IMR-90 (cell line): ENCODE measurements around the gene MEGF11. TPM values are rescaled to one million over a fixed set of nuclear protein-coding genes. Genes with fewer than 3 reads are reported as not detected.

ENCODE experiments used
- ATAC-seq: fragments of 200-7000 bp; cut with Tn5 transposase; 2 replicates; pipeline ENCODE4 v1.9.1; 2020; ENCODE audit warnings: low read depth, mild to moderate bottlenecking, moderate library complexity
- BruUV-seq: library from RNA; stranded (reverse); fragments of 400-500 nt; replicated peaks from 2 replicates; lab custom pipeline; 2021; lab: Mats Ljungman, UMichigan
- CTCF ChIA-PET: fragments of 300-600 bp; formaldehyde crosslinking; extraction: SDS; loops from one replicate; lab custom pipeline; 2021; ENCODE audit warnings: antibody characterized with exemption; lab: Yijun Ruan, JAX
- POLR2A ChIA-PET: fragments of 300-600 bp; sonication (Branson Sonifier 250); formaldehyde crosslinking; loops from one replicate; lab custom pipeline; 2022; ENCODE audit warnings: antibody characterized with exemption; ENCODE audit not compliant: unreplicated experiment; lab: Charles Lee
- DNase-seq: peaks from one replicate; pipeline ENCODE4 v3.0.0; 2013
- H2AFZ ChIP-seq: replicated peaks from 2 replicates; pipeline ENCODE3; 2013; ENCODE audit warnings: low read length, mild to moderate bottlenecking; ENCODE audit not compliant: poor library complexity
- H2AK5ac ChIP-seq: 2 replicates; pipeline ENCODE4 v1.6.1; 2013; ENCODE audit warnings: low read depth, low read length, inconsistent platforms
- H2AK9ac ChIP-seq: replicated peaks from 2 replicates; pipeline ENCODE3; 2013; ENCODE audit warnings: mild to moderate bottlenecking, low read depth, low read length, moderate library complexity; ENCODE audit not compliant: poor library complexity
- H2BK120ac ChIP-seq: 2 replicates; pipeline ENCODE4 v1.6.1; 2013; ENCODE audit warnings: low read depth, low read length, inconsistent platforms
- H2BK15ac ChIP-seq: 3 replicates; pipeline ENCODE4 v1.6.1; 2013; ENCODE audit warnings: low read depth, low read length, inconsistent platforms
- H2BK20ac ChIP-seq: 2 replicates; pipeline ENCODE4 v1.6.1; 2013; ENCODE audit warnings: low read depth, mild to moderate bottlenecking, inconsistent platforms, low read length, moderate library complexity
- H2BK5ac ChIP-seq: 2 replicates; pipeline ENCODE4 v1.6.1; 2013; ENCODE audit warnings: mild to moderate bottlenecking, low read depth, low read length, inconsistent platforms; ENCODE audit not compliant: poor library complexity, severe bottlenecking
- H3K14ac ChIP-seq: replicated peaks from 2 replicates; pipeline ENCODE4 v1.6.1; 2013; ENCODE audit warnings: low read depth, low read length, inconsistent platforms
- H3K18ac ChIP-seq: 2 replicates; pipeline ENCODE4 v1.6.1; 2013; ENCODE audit warnings: low read depth, low read length, control low read depth
- H3K23ac ChIP-seq: 2 replicates; pipeline ENCODE4 v1.6.1; 2013; ENCODE audit warnings: low read depth, low read length, inconsistent platforms
- H3K27ac ChIP-seq: 2 replicates; pipeline ENCODE4 v1.5.1; 2013; ENCODE audit warnings: mild to moderate bottlenecking, control low read depth, low read length; ENCODE audit not compliant: insufficient read depth
- H3K27me3 ChIP-seq: 2 replicates; pipeline ENCODE4 v1.6.1; 2013; ENCODE audit warnings: low read length; ENCODE audit not compliant: control insufficient read depth, insufficient read depth
- H3K36me3 ChIP-seq: 2 replicates; pipeline ENCODE4 v1.6.1; 2013; ENCODE audit warnings: low read length, mixed read lengths; ENCODE audit not compliant: control insufficient read depth, insufficient read depth
- H3K4ac ChIP-seq: 2 replicates; pipeline ENCODE4 v1.6.1; 2013; ENCODE audit warnings: low read depth, low read length, inconsistent platforms
- H3K4me1 ChIP-seq: 2 replicates; pipeline ENCODE4 v1.6.1; 2013; ENCODE audit warnings: low read length, mixed read lengths; ENCODE audit not compliant: control insufficient read depth, insufficient read depth
- H3K4me2 ChIP-seq: 2 replicates; pipeline ENCODE4 v1.6.1; 2013; ENCODE audit warnings: low read depth, mild to moderate bottlenecking, control low read depth, low read length, moderate library complexity
- H3K4me3 ChIP-seq: 2 replicates; pipeline ENCODE4 v1.5.1; 2013; ENCODE audit warnings: low read depth, mild to moderate bottlenecking, control low read depth, low read length, moderate library complexity; ENCODE audit not compliant: insufficient read depth
- H3K56ac ChIP-seq: 2 replicates; pipeline ENCODE4 v1.6.1; 2013; ENCODE audit warnings: low read length, inconsistent platforms; ENCODE audit not compliant: insufficient read depth; ENCODE audit errors: extremely low read depth
- H3K79me1 ChIP-seq, 2 experiments: 2 replicates each; pipeline ENCODE4 v1.6.1; 2013; ENCODE audit warnings: low read length in 2 of 2, inconsistent platforms in 1 of 2, low read depth in 1 of 2
- H3K9ac ChIP-seq: 2 replicates; pipeline ENCODE4 v1.6.1; 2013; ENCODE audit warnings: low read depth, low read length, control low read depth
- H3K9me1 ChIP-seq: 2 replicates; pipeline ENCODE4 v1.6.1; 2013; ENCODE audit warnings: low read length, inconsistent platforms; ENCODE audit not compliant: insufficient read depth
- H3K9me3 ChIP-seq: 2 replicates; pipeline ENCODE4 v1.6.1; 2013; ENCODE audit warnings: low read length; ENCODE audit not compliant: control insufficient read depth, insufficient read depth
- H4K20me1 ChIP-seq: 2 replicates; pipeline ENCODE4 v1.6.1; 2013; ENCODE audit warnings: low read length, inconsistent platforms; ENCODE audit not compliant: insufficient read depth
- H4K5ac ChIP-seq: 2 replicates; pipeline ENCODE4 v1.6.1; 2013; ENCODE audit warnings: mild to moderate bottlenecking, low read depth, low read length, control low read depth
- H4K8ac ChIP-seq, 2 experiments: 2 replicates each; pipeline ENCODE4 v1.6.1; 2013; ENCODE audit warnings: low read depth in 2 of 2, low read length in 2 of 2, control low read depth in 1 of 2, inconsistent platforms in 1 of 2
- H4K91ac ChIP-seq: 2 replicates; pipeline ENCODE4 v1.6.1; 2013; ENCODE audit warnings: low read depth, low read length, inconsistent platforms; ENCODE audit not compliant: insufficient read depth
- CTCF ChIP-seq: conservative IDR thresholded peaks from 2 replicates; pipeline ENCODE4 v1.5.1; 2012; ENCODE audit warnings: mild to moderate bottlenecking, low read depth, low read length, improper control_type of control experiment
- FOS ChIP-seq: fragments of 150-350 bp; IDR thresholded peaks from 2 replicates; pipeline ENCODE4 v1.6.1; 2016; ENCODE audit warnings: low read depth, low read length
- MAFK ChIP-seq: IDR thresholded peaks from 2 replicates; pipeline ENCODE4 v1.6.1; 2012; ENCODE audit warnings: low read depth, low read length, improper control_type of control experiment
- MAZ ChIP-seq: IDR thresholded peaks from 2 replicates; pipeline ENCODE4 v1.6.1; 2012; ENCODE audit warnings: low read depth, mild to moderate bottlenecking, low read length, improper control_type of control experiment, moderate library complexity, borderline replicate concordance
- MXI1 ChIP-seq: IDR thresholded peaks from 2 replicates; pipeline ENCODE4 v1.6.1; 2012; ENCODE audit warnings: low read depth, mild to moderate bottlenecking, low read length, moderate library complexity, borderline replicate concordance
- SMC3 ChIP-seq: fragments of 150-350 bp; IDR thresholded peaks from 2 replicates; pipeline ENCODE4 v1.6.1; 2016; ENCODE audit warnings: low read depth, mild to moderate bottlenecking, antibody characterized with exemption, low read length, moderate library complexity
- WGBS, 2 experiments: methylation state at CpG; one replicate each; pipeline versions ENCODE4 v1.1.5 to v1.1.7; 2013; ENCODE audit warnings: missing lambda C conversion rate in 2 of 2; ENCODE audit not compliant: insufficient read length in 1 of 2; ENCODE audit errors: extremely low coverage in 2 of 2; 5-methylcytosine and 5-hydroxymethylcytosine counted together
- dilution Hi-C: fragments of 300-500 bp; cut with HindIII; formaldehyde crosslinking; loops from one replicate; pipeline ENCODE4 v1.14.3; 2018; ENCODE audit warnings: low sequenced_read_pairs; ENCODE audit not compliant: unreplicated experiment
- in situ Hi-C: fragments of 300-500 bp; cut with MboI; formaldehyde crosslinking; loops from 3 replicates; pipeline ENCODE4 v1.14.3; 2019; ENCODE audit warnings: low sequenced_read_pairs, inconsistent platforms, mixed read lengths
- intact Hi-C: fragments of 100-400 bp; cut with micrococcal nuclease; formaldehyde crosslinking; loops from 2 replicates; pipeline ENCODE4 v1.10.0; 2022
- polyA plus RNA-seq, 3 experiments: library from polyadenylated mRNA; depleted of rRNA; stranded (reverse); fragments of >200 nt; gene quantifications; 2 replicates each; pipeline ENCODE4 v1.2.3, GENCODE V29; 2012; ENCODE audit warnings: low replicate concordance in 1 of 3
- total RNA-seq: library from RNA; depleted of rRNA; stranded (reverse); fragments of >200 nt; gene quantifications from 2 replicates; pipeline ENCODE4 v1.2.3, GENCODE V29; 2012
- TF ChIP-seq, protein P1 (sequence below): fragments of 150-350 bp; IDR thresholded peaks from 2 replicates; pipeline ENCODE4 v1.6.1; 2016; ENCODE audit warnings: low read depth, mild to moderate bottlenecking, low read length, moderate library complexity, borderline replicate concordance

MEGF11 gene
- total and polyA plus RNA-seq, 2 of the 4 experiments (the other 2 are of a cell fraction), result not detected

DNA sequence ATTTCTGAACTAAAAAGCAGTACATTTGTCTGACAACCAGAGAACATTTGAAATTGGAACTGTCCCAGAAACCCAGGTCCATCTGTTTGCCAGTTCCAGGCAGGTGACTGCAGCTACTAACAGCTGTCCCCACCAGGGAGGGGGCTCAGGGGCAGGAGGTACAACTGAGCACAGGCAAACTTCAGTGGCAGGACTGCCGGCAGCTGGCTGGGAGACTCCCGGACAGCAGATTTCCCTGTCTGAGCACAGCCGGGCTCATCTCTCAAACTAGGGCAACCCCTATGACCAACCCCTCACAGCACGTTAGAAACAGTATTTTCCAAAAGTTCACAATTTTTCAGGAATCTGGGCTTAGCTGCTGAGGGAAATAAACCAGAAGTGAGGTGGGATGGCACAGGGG, 88.8 kb downstream of the MEGF11 start:
- H3K14ac ChIP-seq, result no peak overlapping the region
- no peak overlapping the region for H2AK9ac ChIP-seq
- H3K9me3 ChIP-seq, result no peaks in the 10 kb centered on the region
- TF ChIP-seq FOS (no peak), CTCF (no peak), MAFK (no peak), MXI1 (no peak), SMC3 (no peak), MAZ (no peak)
- TF ChIP-seq, protein P1, sequence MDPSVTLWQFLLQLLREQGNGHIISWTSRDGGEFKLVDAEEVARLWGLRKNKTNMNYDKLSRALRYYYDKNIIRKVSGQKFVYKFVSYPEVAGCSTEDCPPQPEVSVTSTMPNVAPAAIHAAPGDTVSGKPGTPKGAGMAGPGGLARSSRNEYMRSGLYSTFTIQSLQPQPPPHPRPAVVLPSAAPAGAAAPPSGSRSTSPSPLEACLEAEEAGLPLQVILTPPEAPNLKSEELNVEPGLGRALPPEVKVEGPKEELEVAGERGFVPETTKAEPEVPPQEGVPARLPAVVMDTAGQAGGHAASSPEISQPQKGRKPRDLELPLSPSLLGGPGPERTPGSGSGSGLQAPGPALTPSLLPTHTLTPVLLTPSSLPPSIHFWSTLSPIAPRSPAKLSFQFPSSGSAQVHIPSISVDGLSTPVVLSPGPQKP, result no peak
- H4K20me1 ChIP-seq, result no peaks in the 10 kb centered on the region
- no peak overlapping the region for H2BK120ac ChIP-seq
- CTCF ChIA-PET, result interaction anchor here (1.3 kb wide), 1 partner anchor 21 kb away, joined by 3 read pairs; no protein-coding TSS in a partner anchor
- peaks cover 44% of the 10 kb centered on the region for H3K27me3 ChIP-seq
- H2BK20ac ChIP-seq, result no peak overlapping the region
- DNase-seq, result no peak
- no peak overlapping the region for H4K5ac ChIP-seq
- no peak overlapping the region for H4K8ac ChIP-seq
- 0 out of 2 replicates have a peak, but pooled peaks cover 2% of the 10 kb centered on the region for H3K9me1 ChIP-seq
- no peak overlapping the region for H2BK15ac ChIP-seq
- no peak overlapping the region for H3K27ac ChIP-seq
- H3K56ac ChIP-seq, result no peak overlapping the region
- H3K36me3 ChIP-seq, result no peaks in the 10 kb centered on the region
- BruUV-seq, result no TSS peak
- no peaks in the 10 kb centered on the region for H3K4me1 ChIP-seq
- H3K9ac ChIP-seq, result no peak overlapping the region
- no peaks in the 10 kb centered on the region for H3K79me1 ChIP-seq
- intact Hi-C loops, result no loop called here
- H2BK5ac ChIP-seq, result no peak overlapping the region
- WGBS, 2 experiments, result no CpG with 5 or more reads among the region's 4 CpGs
- no peak overlapping the region for H4K91ac ChIP-seq
- no peak overlapping the region for H2AK5ac ChIP-seq
- dilution Hi-C loops, result no loop called here
- no peak overlapping the region for H3K23ac ChIP-seq
- no peak overlapping the region for H3K4me3 ChIP-seq
- H3K4ac ChIP-seq, result no peak overlapping the region
- no peak for ATAC-seq
- H3K4me2 ChIP-seq, result no peak overlapping the region
- in situ Hi-C loops, result no loop called here
- POLR2A ChIA-PET, result no interaction called here
- H2AFZ ChIP-seq, result no peak overlapping the region
- no peak overlapping the region for H3K18ac ChIP-seq
